Gastroesophageal sphincter (tissue), 4 donors: ENCODE results near the gene CD7. TPM values are rescaled to one million over a fixed set of nuclear protein-coding genes. Genes with fewer than 3 reads are reported as not detected.

Experiments used
- ATAC-seq: fragments of 150-250 bp; one replicate; pipeline ENCODE4 v1.9.1; 2016; ENCODE audit warnings: mild to moderate bottlenecking, moderate library complexity
- H3K27ac ChIP-seq, 4 donors: fragments of 200-600 bp; sonication (generic) in 3 of 4; 1 replicate in 3 of 4; 2 replicates in 1 of 4; pipeline ENCODE4 v1.5.1; 2016 to 2019
- H3K27me3 ChIP-seq: fragments of 200-600 bp; sonication (generic); one replicate; pipeline ENCODE4 v1.5.1; 2019
- H3K36me3 ChIP-seq, 2 donors: fragments of 200-600 bp; sonication (generic); one replicate each; pipeline ENCODE4 v1.5.1; 2019; ENCODE audit warnings: control low read depth in 1 of 2
- H3K4me1 ChIP-seq, 3 donors: fragments of 200-600 bp; sonication (generic); 1 replicate in 2 of 3; 2 replicates in 1 of 3; pipeline ENCODE4 v1.5.1; 2016 to 2019; ENCODE audit warnings: control low read depth in 2 of 3
- H3K4me3 ChIP-seq, 2 donors: fragments of 200-600 bp; sonication (generic); one replicate each; pipeline ENCODE4 v1.5.1; 2019; ENCODE audit warnings: mild to moderate bottlenecking in 1 of 2, moderate library complexity in 1 of 2
- H3K9me3 ChIP-seq, 3 donors: fragments of 200-600 bp; sonication (generic); one replicate each; pipeline ENCODE4 v1.5.1; 2017 to 2019; ENCODE audit warnings: control low read depth in 2 of 3
- EP300 ChIP-seq: sonication (generic); formaldehyde crosslinking; IDR thresholded peaks from one replicate; pipeline ENCODE4 v1.6.1; 2017; ENCODE audit warnings: antibody characterized with exemption, mild to moderate bottlenecking
- POLR2A ChIP-seq, 2 donors: fragments of 450-650 bp; IDR thresholded peaks; one replicate each; pipeline ENCODE4 v1.6.1; 2017; ENCODE audit warnings: antibody characterized with exemption in 2 of 2, mild to moderate bottlenecking in 2 of 2, moderate library complexity in 1 of 2
- POLR2AphosphoS5 ChIP-seq: sonication (generic); formaldehyde crosslinking; IDR thresholded peaks from one replicate; pipeline ENCODE4 v1.6.1; 2017; ENCODE audit warnings: antibody characterized with exemption
- WGBS, 2 donors: methylation state at CpG; one replicate each; pipeline ENCODE4 v1.1.5; 2018; ENCODE audit warnings: low coverage in 1 of 2; 5-methylcytosine and 5-hydroxymethylcytosine counted together
- total RNA-seq, 4 donors: library from RNA; depleted of rRNA; stranded (reverse); fragments of >200 nt; gene quantifications; one replicate each; pipeline ENCODE4 v1.1.0, GENCODE V29; 2016
- TF ChIP-seq, protein P1 (sequence below), 4 experiments: fragments of 200-600 bp in 2 of 4; fragments of 450-650 bp in 2 of 4; sonication (generic) in 1 of 4; IDR thresholded peaks; one replicate each; pipeline ENCODE4 v1.5.1; 2017 to 2019; ENCODE audit warnings: antibody characterized with exemption in 4 of 4, mild to moderate bottlenecking in 2 of 4, moderate library complexity in 2 of 4

Gene CD7
- total RNA-seq, 4 donors from 2014 or later: 0.58 to 1.7 (median 0.94) TPM; not detected in 1

DNA sequence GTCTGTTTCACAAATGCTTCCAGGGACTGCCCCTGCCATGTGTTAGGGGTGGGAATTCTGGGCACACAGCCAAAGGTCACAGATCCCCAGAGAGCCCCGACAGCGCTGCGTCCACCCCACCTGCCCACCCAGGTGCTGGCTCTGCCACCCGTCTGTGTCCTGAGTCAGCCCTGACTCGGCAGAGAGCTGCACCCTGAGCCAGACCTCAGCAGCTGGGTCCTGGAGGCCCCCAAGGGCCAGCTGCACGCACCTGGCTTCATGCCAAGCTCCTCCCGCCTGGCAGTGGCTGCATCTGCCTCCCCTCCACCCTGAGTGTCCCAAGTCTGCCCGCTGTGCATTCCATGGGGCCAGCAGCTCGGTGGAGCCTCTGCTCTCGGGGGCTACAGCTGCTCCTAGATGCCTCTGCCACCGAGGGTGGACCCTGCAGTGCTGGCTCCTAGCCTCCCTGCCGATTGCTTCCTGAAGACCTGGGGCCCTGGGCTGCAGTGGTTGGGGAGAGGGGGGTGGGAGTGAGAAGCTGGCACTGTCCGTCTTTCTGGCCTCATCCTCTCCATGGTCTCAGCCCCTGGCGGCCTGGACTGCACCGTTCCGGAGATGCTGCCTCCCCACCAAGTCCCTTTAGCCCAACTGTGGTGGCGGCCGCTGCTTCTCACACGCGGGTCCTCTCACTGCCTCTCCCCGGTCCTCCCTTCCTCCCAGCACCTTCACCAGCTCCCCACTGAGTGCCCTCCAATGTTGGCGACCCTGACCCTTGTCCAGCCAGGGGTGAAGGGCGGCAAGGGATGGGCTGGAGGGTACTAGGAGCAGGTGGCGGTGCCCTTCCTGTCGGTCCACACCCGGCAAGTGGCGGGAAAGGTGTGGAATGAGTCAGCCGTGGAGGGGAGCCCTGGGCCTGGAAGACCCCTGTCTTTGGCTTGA is 13.2 kb upstream of the CD7 start:
- TF ChIP-seq POLR2A (IDR thresholded peaks at IDR 0.05) (peak in 1 of 2 donors; percentile 9), POLR2AphosphoS5 (no peak)
- WGBS, 2 donors: no CpG with 5 or more reads among the region's 28 CpGs
- H3K27me3 ChIP-seq: peaks cover 4% of the 10 kb centered on the region
- H3K4me1 ChIP-seq: peaks cover 0 to 52% (median 32%) of the 10 kb centered on the region in 3 donors
- H3K4me3 ChIP-seq: no peak overlapping the region
- H3K9me3 ChIP-seq: no peaks in the 10 kb centered on the region
- no peak overlapping the region for H3K27ac ChIP-seq
- no peak for ATAC-seq
- H3K36me3 ChIP-seq: no peaks in the 10 kb centered on the region

DNA sequence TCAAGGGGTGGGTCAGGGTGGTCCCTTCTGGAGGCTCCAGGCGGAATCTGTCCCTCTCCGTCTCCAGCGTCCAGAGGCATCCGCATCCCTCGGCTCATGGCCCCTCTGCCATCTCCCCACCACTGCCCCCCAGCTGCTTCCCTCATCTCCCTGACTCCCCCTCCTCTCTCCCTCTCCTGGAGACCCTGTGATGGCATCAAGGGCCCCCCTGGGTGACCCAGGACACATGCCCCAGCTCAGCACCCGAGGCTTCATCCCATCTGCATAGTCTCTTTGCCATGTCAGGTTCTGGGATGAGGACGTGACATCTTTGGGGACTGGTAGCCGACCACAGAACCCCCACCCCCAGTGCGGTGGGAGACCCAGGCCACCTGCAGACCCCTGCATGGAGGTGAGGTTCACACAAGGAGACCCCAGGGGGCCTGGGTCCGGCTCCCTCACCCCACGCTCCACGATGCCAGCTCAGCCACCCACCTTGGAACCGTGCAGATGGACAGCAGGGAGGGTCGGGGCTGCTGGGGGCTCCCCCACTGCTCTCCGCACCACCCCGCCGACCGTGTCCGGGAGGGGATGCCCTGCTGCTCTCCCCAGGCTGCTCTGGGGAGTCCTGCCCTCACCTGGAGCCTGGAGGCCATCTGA is 12.4 kb upstream of the CD7 start:
- TF ChIP-seq POLR2AphosphoS5 (no peak), EP300 (no peak), POLR2A (IDR thresholded peaks at IDR 0.05) (no peak)
- TF ChIP-seq, protein P1, sequence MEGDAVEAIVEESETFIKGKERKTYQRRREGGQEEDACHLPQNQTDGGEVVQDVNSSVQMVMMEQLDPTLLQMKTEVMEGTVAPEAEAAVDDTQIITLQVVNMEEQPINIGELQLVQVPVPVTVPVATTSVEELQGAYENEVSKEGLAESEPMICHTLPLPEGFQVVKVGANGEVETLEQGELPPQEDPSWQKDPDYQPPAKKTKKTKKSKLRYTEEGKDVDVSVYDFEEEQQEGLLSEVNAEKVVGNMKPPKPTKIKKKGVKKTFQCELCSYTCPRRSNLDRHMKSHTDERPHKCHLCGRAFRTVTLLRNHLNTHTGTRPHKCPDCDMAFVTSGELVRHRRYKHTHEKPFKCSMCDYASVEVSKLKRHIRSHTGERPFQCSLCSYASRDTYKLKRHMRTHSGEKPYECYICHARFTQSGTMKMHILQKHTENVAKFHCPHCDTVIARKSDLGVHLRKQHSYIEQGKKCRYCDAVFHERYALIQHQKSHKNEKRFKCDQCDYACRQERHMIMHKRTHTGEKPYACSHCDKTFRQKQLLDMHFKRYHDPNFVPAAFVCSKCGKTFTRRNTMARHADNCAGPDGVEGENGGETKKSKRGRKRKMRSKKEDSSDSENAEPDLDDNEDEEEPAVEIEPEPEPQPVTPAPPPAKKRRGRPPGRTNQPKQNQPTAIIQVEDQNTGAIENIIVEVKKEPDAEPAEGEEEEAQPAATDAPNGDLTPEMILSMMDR (IDR thresholded peaks at IDR 0.05): no peak
- no peak for ATAC-seq
- H3K4me1 ChIP-seq: peaks cover 0 to 44% (median 24%) of the 10 kb centered on the region in 3 donors
- H3K27ac ChIP-seq: no peak overlapping the region
- H3K9me3 ChIP-seq: no peaks in the 10 kb centered on the region
- H3K27me3 ChIP-seq: peaks cover 4% of the 10 kb centered on the region
- 40% methylated on average over 1 of the region's 19 CpGs; no CpG with 5 or more reads in 1 of the 2 donors for WGBS, 2 donors
- no peak overlapping the region for H3K4me3 ChIP-seq
- no peaks in the 10 kb centered on the region for H3K36me3 ChIP-seq

DNA sequence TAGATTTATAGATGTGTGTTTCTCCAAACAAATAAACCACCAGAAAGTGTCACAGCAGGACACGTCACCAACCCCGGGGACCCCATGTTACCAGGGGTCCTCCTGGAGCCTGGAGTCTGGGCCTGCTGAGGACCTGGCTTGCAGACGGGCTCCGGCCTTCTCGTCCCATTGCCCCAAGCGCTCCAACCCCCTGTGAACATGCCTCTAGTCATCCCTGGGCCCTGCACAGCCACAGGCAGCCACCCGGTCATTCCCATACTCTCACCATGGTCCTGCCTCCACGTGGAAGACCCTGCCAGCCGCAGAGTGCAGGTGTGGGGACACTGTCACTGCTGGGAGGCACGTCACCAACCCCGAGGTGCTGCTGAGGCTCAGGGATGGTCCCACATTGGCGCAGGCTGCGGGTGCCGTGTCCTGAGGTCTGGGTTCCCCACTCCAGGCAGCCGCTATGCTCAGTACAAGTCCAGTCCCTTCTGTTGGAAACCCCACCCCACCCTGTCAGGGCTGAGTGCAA is 11.6 kb upstream of the CD7 start:
- ATAC-seq: no peak
- Histone ChIP-seq H3K4me1 (peaks cover 0 to 36% (median 17%) of the 10 kb centered on the region in 3 donors), H3K36me3 (no peaks in the 10 kb centered on the region), H3K27me3 (peaks cover 4% of the 10 kb centered on the region), H3K4me3 (no peak overlapping the region), H3K27ac (no peak overlapping the region), H3K9me3 (no peaks in the 10 kb centered on the region)
- TF ChIP-seq EP300 (no peak), POLR2AphosphoS5 (no peak), POLR2A (IDR thresholded peaks at IDR 0.05) (no peak)
- TF ChIP-seq, protein P1 (IDR thresholded peaks at IDR 0.05): no peak
- WGBS, 2 donors: no CpG with 5 or more reads among the region's 15 CpGs

DNA sequence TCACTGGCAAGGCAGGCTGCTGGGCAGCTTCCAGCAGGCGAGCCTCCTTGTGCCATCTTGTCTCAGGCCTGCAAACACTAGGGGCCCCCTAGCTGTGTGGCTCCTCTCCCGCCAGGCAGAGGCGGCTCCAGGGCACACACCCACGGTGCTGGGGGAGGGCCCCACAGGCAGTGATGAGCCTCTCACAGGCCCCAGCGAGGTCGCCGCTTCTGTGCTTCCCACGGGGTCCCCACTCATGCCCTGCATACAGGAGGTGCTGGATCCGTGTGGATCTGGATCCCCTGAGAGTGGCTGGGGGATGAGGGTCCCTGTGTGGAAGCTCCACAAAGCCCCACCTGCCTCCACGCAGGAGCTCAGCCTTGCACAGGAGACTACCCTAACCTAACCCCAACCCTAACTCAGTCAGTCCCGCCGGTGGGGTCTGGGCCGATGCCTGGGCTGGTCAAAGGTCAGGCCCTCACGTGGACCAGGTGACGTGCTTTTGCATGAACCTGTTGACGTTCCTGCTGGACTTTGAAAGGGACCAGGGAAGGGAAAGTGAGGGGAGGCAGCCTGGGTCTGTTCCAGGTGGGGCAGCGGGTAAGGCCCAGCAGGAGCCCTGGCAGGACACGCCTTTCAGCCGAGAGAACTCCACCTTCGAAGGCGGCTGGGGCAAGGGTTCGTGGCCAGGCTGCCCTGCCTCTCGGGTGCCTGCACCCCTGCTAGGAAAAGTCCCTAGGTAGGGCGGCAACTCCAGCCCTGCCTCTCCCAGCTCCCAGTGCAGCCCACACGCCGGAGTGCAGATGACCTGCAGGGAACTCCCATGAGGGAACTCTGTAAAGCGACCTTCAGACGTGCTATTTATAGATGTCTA is 11.0 kb upstream of the CD7 start:
- no peak overlapping the region for H3K27ac ChIP-seq
- no peaks in the 10 kb centered on the region for H3K9me3 ChIP-seq
- peaks cover 4% of the 10 kb centered on the region for H3K27me3 ChIP-seq
- H3K36me3 ChIP-seq: no peaks in the 10 kb centered on the region
- no peak for TF ChIP-seq EP300
- no peak for TF ChIP-seq POLR2A (IDR thresholded peaks at IDR 0.05)
- TF ChIP-seq, protein P1 (IDR thresholded peaks at IDR 0.05): no peak
- no peak overlapping the region for H3K4me3 ChIP-seq
- ATAC-seq: no peak
- H3K4me1 ChIP-seq: peaks cover 0 to 29% (median 14%) of the 10 kb centered on the region in 3 donors
- WGBS, 2 donors: 87% methylated on average over 3 of the region's 28 CpGs; no CpG with 5 or more reads in 1 of the 2 donors

DNA sequence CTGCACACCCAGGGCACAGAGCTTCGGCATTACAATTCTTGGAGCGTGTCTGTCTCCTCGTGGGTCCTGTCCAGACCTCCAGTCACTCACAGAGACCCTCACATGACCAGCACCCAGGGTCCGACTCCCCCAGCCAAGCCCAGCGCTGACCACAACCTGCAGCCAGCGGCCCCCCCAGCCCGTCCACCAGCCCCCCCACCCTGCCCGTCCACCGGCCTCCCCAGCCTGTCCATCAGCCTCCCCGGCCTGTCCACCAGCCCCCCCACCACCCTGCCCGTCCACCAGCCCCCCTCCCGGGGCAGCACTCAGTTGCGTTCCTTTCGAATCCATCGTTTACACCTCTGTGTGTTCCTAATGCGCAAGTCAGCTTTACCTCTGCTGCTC is 10.3 kb upstream of the CD7 start:
- peaks cover 4% of the 10 kb centered on the region for H3K27me3 ChIP-seq
- 54 to 65% methylated on average over 4 to 5 of the region's 16 CpGs for WGBS, 2 donors
- TF ChIP-seq, protein P1 (IDR thresholded peaks at IDR 0.05): no peak
- TF ChIP-seq POLR2A (IDR thresholded peaks at IDR 0.05) (no peak), POLR2AphosphoS5 (no peak), EP300 (no peak)
- no peak overlapping the region for H3K27ac ChIP-seq
- peaks cover 0 to 23% (median 12%) of the 10 kb centered on the region in 3 donors for H3K4me1 ChIP-seq
- H3K4me3 ChIP-seq: no peak overlapping the region
- H3K36me3 ChIP-seq: peaks cover 0 to 5% of the 10 kb centered on the region in 2 donors
- ATAC-seq: no peak
- no peaks in the 10 kb centered on the region for H3K9me3 ChIP-seq
